Epithelial cell of proximal tubule (primary cell): Measurements from ENCODE around the gene MYOT. TPM values are rescaled to one million over a fixed set of nuclear protein-coding genes. Genes with fewer than 3 reads are reported as not detected.

Experiments
- DNase-seq: peaks from one replicate; pipeline ENCODE4 v3.0.0-alpha.2; 2011; ENCODE audit warnings: low read depth
- H3K4me3 ChIP-seq: 2 replicates; pipeline ENCODE4 v1.5.1; 2011; ENCODE audit warnings: low read depth, mild to moderate bottlenecking, low read length
- total RNA-seq: library from RNA; depleted of rRNA; stranded (reverse); fragments of >200 nt; gene quantifications from 2 replicates; pipeline ENCODE4 v1.2.3, GENCODE V29; 2015
- TF ChIP-seq, protein P1 (sequence below): conservative IDR thresholded peaks from 2 replicates; pipeline ENCODE4 v1.5.1; 2012; ENCODE audit warnings: low read depth, mild to moderate bottlenecking, low read length

Gene MYOT
- total RNA-seq, 1 donor from 2014 or later: not detected

DNA sequence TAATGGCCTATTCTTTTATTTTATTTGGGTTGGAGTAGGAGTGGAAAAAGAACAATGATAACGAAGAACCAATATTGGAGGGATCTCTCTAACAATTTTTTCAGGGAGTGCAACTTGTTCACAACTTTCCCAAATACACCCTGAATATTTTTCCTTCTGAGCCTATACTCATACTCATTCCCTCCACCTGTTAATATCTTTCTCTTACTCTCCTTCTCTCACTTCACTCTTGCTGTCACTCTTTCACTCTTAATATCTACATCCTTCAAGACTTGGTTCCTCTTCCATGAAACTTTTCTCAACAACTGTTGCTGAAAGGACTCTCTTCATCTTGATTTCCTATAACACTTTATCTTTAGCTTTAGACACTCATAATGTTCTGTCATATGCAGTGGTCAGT lies 39.0 kb upstream of the MYOT start:
- no peak overlapping the region for H3K4me3 ChIP-seq
- TF ChIP-seq, protein P1, sequence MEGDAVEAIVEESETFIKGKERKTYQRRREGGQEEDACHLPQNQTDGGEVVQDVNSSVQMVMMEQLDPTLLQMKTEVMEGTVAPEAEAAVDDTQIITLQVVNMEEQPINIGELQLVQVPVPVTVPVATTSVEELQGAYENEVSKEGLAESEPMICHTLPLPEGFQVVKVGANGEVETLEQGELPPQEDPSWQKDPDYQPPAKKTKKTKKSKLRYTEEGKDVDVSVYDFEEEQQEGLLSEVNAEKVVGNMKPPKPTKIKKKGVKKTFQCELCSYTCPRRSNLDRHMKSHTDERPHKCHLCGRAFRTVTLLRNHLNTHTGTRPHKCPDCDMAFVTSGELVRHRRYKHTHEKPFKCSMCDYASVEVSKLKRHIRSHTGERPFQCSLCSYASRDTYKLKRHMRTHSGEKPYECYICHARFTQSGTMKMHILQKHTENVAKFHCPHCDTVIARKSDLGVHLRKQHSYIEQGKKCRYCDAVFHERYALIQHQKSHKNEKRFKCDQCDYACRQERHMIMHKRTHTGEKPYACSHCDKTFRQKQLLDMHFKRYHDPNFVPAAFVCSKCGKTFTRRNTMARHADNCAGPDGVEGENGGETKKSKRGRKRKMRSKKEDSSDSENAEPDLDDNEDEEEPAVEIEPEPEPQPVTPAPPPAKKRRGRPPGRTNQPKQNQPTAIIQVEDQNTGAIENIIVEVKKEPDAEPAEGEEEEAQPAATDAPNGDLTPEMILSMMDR: no peak

DNA sequence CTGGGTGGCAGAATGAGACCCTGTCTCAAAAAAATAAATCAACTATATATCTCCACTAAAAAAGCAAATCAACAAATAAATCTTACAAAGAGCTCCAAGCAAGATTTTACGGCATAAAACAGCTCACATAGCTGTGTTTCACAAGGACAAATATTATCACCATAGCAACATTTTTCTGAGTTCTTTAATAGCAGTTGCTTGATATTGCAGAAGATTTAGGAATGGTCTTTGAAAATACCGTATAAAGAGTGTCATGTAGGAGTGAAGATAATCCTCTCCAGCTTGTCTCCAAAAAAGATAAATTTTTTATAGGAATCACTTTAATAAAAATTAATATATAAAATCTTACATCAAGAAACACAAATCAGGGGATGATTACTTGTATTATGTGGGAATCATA lies 36.6 kb upstream of the MYOT start:
- DNase-seq: no peak
- TF ChIP-seq, protein P1: no peak
- H3K4me3 ChIP-seq: no peak overlapping the region

More for the DNA sequence above, 39.0 kb upstream of the MYOT start:
- DNase-seq: no peak

DNA sequence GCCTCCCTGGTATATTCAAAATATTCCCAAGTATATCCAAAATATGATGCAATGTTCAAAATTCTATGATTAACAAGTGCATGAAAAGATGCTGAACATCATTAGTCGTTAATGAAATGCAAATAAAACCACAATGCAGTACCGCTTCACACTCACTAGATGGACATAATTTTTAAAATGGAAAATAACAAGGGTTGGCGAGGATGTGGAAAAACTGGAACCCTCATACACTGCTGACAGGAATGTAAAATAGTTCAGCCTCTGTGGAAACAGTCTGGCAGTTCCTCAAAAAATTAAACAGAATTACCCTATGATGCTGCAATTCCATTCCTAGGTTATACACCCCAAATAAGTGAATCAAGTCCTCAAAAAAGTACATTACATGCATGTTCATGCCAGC lies 36.1 kb upstream of the MYOT start:
- DNase-seq: no peak
- no peak overlapping the region for H3K4me3 ChIP-seq
- TF ChIP-seq, protein P1: no peak

DNA sequence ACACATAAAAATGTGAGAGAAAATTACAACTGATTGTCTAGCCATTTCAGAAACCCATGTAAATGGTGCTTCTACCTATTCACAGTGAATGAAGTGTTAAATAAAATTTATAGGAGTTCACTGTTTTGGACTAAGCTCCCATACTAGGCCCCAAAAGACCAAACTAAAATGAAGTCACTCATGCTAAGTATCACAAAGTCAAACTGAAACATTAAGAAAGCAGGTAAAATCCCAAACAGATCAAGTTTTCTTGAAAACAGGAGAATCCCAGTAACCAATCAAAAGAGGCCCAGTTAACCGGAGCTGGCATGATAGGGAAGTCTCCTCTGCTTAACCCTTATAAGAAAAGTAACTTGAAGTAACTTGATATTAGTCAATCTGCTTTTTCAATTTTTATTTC lies 35.2 kb upstream of the MYOT start:
- no peak for DNase-seq
- no peak overlapping the region for H3K4me3 ChIP-seq
- TF ChIP-seq, protein P1: no peak

DNA sequence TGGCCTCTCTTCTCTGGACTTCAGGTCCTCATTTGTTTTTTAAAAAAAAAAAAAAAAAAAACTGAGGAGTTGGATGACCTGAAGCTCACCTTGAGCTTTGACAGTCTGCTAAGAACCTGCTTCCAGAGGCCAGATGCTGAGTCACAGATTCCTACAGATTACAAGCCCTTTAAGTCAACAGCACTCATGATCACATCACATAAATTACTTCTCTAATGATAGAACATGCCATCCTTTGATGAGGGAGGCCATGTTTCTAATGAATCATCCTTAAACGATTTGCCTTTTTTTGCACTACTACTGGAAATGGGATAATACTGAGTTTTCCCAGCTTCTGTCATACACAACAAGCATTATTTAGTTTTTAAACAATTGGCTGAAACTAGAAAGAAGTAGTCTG lies 34.2 kb upstream of the MYOT start:
- peak; percentile 77 for DNase-seq
- TF ChIP-seq, protein P1: no peak

DNA sequence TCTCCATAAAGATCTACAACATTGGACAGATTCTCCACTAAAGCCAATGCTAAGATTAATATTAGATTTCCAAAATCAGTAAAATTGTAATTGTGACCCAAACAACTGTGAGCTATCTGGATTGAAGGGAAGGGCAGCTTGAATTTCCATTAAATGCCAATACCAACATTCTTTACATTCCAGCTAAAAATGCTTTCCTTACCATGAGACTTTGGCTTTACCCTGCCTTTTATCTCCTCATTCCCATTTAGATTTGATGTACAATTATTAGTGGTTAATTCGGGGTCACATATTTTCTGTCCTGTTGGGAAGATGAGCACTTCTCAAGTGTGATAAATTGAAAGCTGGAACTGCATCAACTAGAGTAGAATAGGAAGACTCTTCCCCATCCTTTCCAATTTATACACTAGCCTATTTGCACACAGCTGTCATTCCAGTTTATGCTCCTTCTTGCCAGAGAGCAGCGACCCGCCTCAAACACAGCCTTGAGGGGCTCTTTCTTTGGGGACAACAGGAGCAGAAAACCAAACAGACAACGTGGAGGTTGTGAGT lies 33.1 kb upstream of the MYOT start:
- TF ChIP-seq, protein P1: no peak
- DNase-seq: no peak
- no peak overlapping the region for H3K4me3 ChIP-seq

More for the DNA sequence above, 34.2 kb upstream of the MYOT start:
- H3K4me3 ChIP-seq: no peak overlapping the region

DNA sequence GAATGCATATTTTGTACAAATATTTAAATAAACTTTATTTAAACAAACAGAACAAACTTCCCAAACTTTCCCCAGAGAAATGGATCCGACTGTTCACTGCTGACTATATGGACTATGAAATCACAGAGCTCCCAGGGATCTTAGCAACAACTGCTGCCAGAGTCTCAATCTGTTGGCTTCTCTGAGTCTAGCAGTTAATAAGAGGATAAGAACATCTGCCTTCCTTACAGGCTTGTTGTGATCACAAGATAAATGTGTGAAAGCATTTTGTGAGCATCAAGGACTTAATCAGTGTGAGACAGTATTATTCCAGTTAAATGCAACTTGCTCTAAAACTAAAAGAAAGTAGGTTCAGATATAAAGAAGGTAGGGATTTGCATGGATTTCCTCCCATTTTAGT lies 31.4 kb upstream of the MYOT start:
- TF ChIP-seq, protein P1: no peak
- H3K4me3 ChIP-seq: no peak overlapping the region
- DNase-seq: no peak
